ENCODE results near the gene CDKN1C.

The CDKN1C gene

GRCh38 chr11:2923446-2924375 is 38.1 kb upstream of the CDKN1C start:
- DNase-seq (ENCODE audit: low read depth) = no peak

- DNase-seq (ENCODE audit: low read depth) = no peak
These were observed 37.1 kb upstream of the CDKN1C start for GRCh38 chr11:2922655-2923054.

DNA sequence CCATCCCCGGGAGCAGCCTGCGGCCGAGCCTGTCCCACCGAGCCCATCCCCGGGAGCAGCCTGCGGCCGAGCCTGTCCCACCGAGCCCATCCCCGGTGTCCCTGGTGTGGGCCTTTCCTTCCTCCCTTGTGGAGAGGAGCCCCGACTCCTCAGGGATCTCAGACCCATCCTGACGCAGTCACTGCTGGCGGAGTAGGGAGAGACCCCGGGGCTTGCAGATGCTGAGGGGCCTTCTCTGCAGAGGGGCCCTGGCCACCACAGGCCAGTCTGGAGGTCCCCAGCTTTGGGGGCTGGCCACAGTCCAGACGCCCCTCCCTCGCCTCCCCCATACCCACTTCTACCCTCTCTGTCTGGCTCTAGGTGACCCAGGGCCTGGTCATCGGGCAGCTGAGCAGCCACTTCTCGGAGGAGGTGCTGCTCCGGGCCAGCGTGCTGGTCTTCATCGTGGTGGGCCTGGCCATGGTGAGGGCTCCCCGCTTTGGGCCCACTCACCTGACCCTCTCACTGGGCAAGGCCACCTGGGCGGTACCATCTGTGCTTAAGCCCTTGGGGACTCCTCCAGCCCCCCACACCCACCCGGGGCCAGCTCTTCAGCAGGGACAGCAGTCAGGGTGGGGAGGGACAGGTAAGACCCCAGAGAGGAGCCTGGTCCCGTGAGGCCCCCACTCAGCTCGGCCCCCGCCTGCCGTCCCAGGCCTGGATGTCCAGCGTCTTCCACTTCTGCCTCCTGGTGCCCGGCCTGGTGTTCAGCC is 36.3 kb upstream of the CDKN1C start:
- DNase-seq (ENCODE audit: low read depth) = no peak

DNA sequence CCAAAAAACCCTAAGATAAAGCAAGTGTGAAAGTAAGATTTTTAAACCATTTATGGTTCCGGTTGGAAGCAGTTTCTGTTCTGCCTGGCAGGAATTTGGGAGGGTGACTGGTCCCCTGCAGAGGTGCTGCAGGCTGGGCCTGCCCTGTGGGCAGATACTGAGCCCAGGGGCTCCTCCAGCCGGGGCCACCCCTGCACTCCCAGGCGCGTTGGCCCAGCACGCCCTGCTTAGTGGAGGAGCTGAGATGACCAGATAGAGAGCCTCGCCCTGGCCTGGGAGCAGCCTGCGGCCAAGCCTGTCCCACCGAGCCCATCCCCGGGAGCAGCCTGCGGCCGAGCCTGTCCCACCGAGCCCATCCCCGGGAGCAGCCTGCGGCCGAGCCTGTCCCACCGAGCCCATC is 35.7 kb upstream of the CDKN1C start:
- no peak for DNase-seq (ENCODE audit: low read depth)

GRCh38 chr11:2920343-2920742 is 34.8 kb upstream of the CDKN1C start:
- DNase-seq (ENCODE audit: low read depth) = no peak

GRCh38 chr11:2919837-2920236 is 34.3 kb upstream of the CDKN1C start:
- no peak for DNase-seq (ENCODE audit: low read depth)

GRCh38 chr11:2919188-2919587 is 33.6 kb upstream of the CDKN1C start:
- DNase-seq (ENCODE audit: low read depth) = no peak

DNA sequence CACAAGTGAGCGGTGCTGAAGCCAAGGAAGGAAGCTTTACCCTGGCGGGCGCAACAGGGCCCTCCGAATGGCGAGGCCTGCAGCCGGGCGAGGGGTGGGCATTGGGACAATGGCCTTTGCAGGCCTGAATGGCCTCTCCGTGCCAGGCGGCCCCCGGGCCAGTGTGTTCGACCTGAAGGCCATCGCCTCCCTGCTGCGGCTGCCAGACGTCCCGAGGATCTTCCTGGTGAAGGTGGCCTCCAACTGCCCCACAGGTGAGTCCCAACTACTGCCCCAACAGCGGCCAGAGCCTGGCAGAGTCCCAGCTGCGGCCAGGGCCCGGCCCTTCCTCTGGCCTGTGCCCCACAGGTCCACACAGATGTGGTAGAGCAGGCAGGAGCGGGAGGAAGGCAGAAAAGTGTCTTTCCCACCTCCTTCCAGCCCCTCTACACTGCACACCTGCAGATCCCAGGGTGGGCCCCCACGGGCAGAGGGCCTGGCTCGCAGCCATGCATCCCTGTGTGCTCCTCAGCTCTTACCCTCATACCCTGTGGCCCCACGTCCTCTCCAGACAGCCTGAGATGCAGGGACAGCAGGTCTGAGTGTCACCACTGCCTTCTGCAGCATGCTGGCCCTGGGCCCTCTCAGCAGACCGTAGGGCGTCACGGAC is 32.4 kb upstream of the CDKN1C start:
- DNase-seq (ENCODE audit: low read depth) = no peak

DNA sequence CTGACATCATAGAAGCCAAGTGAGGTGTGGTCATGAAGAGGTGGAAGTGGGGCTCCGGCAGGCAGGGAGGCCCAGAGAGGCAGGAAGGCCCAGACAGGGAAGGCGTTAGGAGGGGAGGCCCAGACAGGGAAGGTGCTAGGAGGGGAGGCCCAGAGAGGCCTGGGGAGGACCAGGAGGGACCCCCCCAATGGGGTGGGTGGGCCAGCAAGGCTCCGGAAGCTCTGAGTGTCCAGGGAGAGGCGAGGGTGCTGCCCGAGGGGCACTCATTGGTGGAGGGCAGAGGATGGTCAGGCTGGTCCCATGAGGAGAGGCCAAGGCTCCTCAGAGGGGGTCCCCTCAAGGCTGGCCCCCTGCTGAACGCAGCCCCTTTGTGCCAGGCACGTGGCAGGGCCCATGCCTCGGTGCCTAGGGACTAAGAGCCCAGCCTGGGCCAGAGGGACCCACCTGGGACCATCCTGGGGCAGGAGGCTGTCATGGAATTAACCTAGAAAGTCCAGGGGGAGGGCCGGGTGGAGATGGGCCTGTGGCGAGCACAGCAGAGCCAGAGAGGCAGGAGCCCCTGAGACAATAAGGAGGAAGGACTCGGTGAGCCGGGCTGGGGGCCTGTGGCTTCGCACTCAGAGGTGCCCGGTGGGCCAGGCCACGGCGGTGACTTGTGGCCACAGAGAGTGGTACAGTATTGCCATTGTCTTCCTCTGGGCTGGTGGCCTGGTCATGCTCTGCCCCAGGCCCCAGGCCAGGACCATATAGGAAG is 31.5 kb upstream of the CDKN1C start:
- DNase-seq (ENCODE audit: low read depth) = no peak

GRCh38 chr11:2916114-2916891 is 30.7 kb upstream of the CDKN1C start:
- no peak for DNase-seq (ENCODE audit: low read depth)

DNA sequence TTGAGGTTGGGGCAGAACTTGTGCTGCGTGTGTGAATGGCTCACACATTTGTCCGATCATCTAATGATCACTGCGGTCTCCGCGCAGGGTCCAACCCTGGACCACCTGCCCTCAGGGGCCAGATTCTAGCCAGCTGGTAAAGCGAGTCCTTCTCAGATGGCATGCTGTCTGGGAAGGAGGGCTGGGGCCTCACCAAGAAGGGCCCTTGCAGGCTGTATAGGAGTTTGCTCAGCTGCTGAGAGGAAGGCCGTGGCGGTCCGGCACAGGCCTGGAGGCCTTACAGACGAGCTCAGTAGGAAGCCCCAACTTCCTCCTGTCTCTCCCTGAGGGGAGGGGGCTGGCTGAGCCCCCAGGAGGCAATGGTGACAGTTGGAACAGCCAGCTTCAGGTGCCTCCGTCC is 29.9 kb upstream of the CDKN1C start:
- DNase-seq (ENCODE audit: low read depth) = no peak

DNA sequence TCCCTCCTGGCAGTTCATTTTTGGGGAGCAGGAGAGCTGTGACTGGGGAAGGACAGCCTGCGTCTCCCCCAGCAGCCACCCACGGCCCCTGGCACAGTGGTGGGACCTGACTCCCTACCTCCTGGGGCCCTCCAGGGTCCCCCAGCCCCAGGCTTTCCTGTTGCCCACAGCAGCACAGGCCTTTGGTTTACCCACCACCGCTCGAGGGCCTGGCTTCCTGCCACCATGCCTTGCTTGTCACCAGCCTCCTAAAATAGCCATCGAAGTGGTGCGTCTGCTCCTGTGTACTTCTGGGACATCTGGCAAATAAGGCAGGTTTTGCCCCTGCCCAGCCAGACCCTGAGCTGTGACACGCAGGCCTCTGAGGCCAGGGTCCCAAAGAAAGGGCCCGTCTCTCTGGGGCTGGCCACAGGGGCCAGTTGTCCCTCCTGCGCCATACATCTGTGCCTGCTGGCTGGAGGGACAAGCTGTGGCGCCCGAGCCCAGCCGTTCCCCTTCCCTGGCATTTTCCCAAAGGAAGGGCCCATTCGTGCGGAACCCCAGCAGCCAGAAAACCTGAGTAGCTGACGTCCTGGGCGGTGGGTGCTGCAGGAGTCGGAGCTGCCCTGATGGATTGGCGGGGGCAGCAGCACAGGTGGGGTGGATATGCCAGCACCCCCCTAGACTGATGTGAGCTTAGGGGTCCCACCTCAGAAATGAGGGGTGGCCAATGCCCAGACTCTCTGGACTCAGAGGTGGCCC is 29.1 kb upstream of the CDKN1C start:
- DNase-seq (ENCODE audit: low read depth) = no peak

DNA sequence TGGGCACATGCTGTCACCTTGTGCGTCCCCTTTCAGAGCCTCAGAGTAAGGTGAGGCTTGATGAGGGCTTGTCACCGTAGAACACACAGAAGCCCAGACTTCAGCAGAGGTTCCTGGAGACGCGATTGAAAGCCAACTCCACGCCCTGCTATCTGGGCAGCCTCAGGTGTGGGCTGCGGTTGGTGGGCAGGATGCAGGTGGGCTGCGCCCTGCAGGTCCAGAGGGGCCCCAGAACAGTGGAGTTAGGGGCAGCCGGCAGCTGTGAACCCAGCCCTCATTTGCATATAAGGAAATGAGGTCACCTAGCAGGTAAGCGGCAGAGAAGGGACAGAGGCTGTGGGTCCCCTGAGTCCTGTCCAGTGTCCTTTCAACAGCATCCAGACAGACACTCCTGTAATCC is 28.2 kb upstream of the CDKN1C start:
- DNase-seq (ENCODE audit: low read depth) = no peak

DNA sequence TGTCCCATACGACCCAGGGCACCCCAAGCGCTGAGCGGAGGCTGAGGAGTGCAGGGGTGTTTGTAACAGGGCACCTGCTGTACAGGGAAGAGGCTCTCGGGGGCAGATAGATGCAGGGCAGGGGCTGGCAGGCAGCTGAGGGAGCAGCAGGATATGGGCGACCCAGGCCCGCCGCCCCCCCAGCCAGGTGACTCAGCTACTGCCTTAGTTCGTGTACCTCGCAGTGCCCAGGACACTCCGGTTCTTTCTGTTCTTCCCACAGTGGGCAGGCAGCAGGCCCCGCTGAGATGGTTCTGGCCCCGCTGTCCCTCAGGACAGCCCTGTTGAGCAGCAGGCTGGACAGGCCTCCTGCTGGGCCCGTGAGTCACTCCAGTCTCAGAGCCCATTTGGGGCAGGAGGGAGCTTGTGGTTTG is 27.4 kb upstream of the CDKN1C start:
- no peak for DNase-seq (ENCODE audit: low read depth)

DNA sequence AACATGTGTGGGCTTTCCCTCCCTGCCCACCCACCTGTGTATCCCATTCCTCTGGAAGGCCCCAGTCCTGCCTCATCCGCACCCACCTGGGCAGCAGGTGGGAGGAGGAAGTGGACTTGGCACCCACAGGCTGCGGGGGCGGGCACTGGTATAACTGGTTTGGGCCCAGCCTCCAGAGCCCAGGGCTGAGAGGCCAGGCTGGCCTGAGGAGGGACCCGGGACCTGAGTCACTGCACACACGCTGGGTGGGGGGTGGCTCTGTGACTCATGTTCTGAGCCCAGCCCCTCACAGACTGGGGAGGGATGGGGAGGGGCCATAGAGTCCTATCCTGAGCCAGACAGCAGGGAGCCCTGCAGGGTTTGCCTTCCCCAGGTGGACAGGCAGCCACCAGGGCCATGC is 26.9 kb upstream of the CDKN1C start:
- DNase-seq (ENCODE audit: low read depth) = no peak

- DNase-seq (ENCODE audit: low read depth) = no peak
These were observed 26.3 kb upstream of the CDKN1C start for GRCh38 chr11:2911785-2912391.

- no peak for DNase-seq (ENCODE audit: low read depth)
These were observed 25.7 kb upstream of the CDKN1C start for GRCh38 chr11:2911088-2911784.

- no peak for DNase-seq (ENCODE audit: low read depth)
These were observed 24.9 kb upstream of the CDKN1C start for GRCh38 chr11:2910401-2910955.

All from GM04504 (cell line).